Right lobe of liver (tissue), 6 donors: ENCODE results near the gene CACNA2D3. TPM values are rescaled to one million over a fixed set of nuclear protein-coding genes. Genes with fewer than 3 reads are reported as not detected.
A peak's percentile ranks its signal among the peaks of the same experiment; 100 is the strongest.

ENCODE experiments used
- ATAC-seq, 4 donors: fragments of 200-7000 bp; cut with Tn5 transposase; one replicate each; pipeline ENCODE4 v1.9.1; 2020; ENCODE audit warnings: mild to moderate bottlenecking in 4 of 4, moderate library complexity in 4 of 4
- DNase-seq, 3 donors: peaks; one replicate each; pipeline ENCODE4 v3.0.0-alpha.2; 2020
- H3K27ac ChIP-seq, 3 donors: fragments of 200-600 bp; one replicate each; pipeline ENCODE4 v1.8.0; 2022
- H3K27me3 ChIP-seq, 2 donors: fragments of 200-600 bp; one replicate each; pipeline ENCODE4 v1.8.0; 2022
- H3K36me3 ChIP-seq, 4 donors: fragments of 200-600 bp; sonication (generic) in 1 of 4; one replicate each; pipeline versions ENCODE4 v1.5.1 to v1.8.0; 2017 to 2022; ENCODE audit warnings: control low read depth in 1 of 4
- H3K4me1 ChIP-seq, 4 donors: fragments of 200-600 bp; sonication (generic) in 1 of 4; one replicate each; pipeline versions ENCODE4 v1.5.1 to v1.8.0; 2017 to 2022; ENCODE audit warnings: control low read depth in 1 of 4
- H3K4me3 ChIP-seq, 3 donors: fragments of 200-600 bp; one replicate each; pipeline ENCODE4 v1.8.0; 2022
- H3K9me3 ChIP-seq, 4 donors: fragments of 200-600 bp; sonication (generic) in 1 of 4; one replicate each; pipeline versions ENCODE4 v1.5.1 to v1.8.0; 2017 to 2022; ENCODE audit warnings: control low read depth in 1 of 4
- CTCF ChIP-seq, 4 donors: fragments of 200-600 bp in 3 of 4; fragments of 450-650 bp in 1 of 4; IDR thresholded peaks; one replicate each; pipeline versions ENCODE4 v1.5.1 to v1.8.0; 2016 to 2022; ENCODE audit warnings: antibody characterized with exemption in 4 of 4, mild to moderate bottlenecking in 2 of 4
- POLR2A ChIP-seq: fragments of 450-650 bp; IDR thresholded peaks from one replicate; pipeline ENCODE4 v1.6.1; 2017; ENCODE audit warnings: antibody characterized with exemption, mild to moderate bottlenecking
- WGBS: methylation state at CpG from one replicate; pipeline ENCODE4 v1.1.6; 2018; ENCODE audit warnings: low coverage, low lambda C conversion rate; ENCODE audit not compliant: insufficient coverage; ENCODE audit errors: missing lambda C conversion rate; 5-methylcytosine and 5-hydroxymethylcytosine counted together
- intact Hi-C, 2 donors: fragments of 100-400 bp; cut with DNase I; formaldehyde crosslinking; loops; one replicate each; pipeline versions ENCODE4 v1.11.2 to v1.14.1; 2022
- total RNA-seq, 6 experiments: library from RNA; depleted of rRNA in 2 of 6; stranded (reverse); fragments of >200 nt in 2 of 6; fragmentation: NEBNext Ultra II Directional in 3 of 6; extraction: Animal tissue kit (Norgen Biotek cat#: 25700) in 3 of 6; gene quantifications; one replicate each; pipeline versions ENCODE4 v1.1.0 to v1.2.4, GENCODE V29; 2016 to 2023
- donor health status: DM: no; HTN: yes; CAD: no.
- donor health status: DM: no; HTN: no; CAD: no.
- donor health status: DM: no; HTN: no; CAD: no.
- donor health status: DM: no; HTN: yes; CAD: no.
- donor health status: DM: no; HTN: yes; CAD: no.

Gene CACNA2D3
- total RNA-seq, 6 experiments from 2014 or later = 0.28 to 0.87 TPM; not detected in 4

GRCh38 chr3:54212723-54213122 lies 90.4 kb downstream of the CACNA2D3 start:
- no peaks in the 10 kb centered on the region for H3K27me3 ChIP-seq
- no peak overlapping the region for H3K27ac ChIP-seq
- no peaks in the 10 kb centered on the region for H3K36me3 ChIP-seq
- WGBS = 100% methylated on average over 1 of the region's 1 CpG
- no peak for ATAC-seq
- no peak for DNase-seq
- no peaks in the 10 kb centered on the region for H3K4me1 ChIP-seq
- intact Hi-C loops = no loop called here
- H3K9me3 ChIP-seq = no peaks in the 10 kb centered on the region
- no peak overlapping the region for H3K4me3 ChIP-seq
- TF ChIP-seq POLR2A (no peak), CTCF (IDR thresholded peaks at IDR 0.05) (no peak)

DNA sequence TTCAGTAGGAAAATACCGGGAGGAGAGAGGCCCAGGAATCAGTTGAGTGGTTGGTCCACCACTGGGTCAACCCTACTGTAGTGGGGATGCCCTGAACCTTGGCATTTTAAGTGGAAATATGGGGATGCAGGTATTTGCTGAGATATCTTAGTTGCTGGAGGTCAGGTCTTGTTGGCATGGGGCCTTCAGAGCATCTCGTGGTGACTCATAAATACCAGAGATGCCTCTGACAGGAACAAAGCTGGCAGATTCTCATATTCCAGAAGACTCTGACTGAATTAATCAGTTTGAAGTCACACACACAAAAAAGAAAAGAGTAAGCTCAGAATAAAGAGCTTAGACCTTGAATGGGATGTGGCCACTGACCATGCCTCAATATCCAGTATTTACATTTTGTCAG lies 91.6 kb downstream of the CACNA2D3 start:
- WGBS = 30% methylated on average over 1 of the region's 2 CpGs
- no peaks in the 10 kb centered on the region for H3K27me3 ChIP-seq
- H3K9me3 ChIP-seq = no peaks in the 10 kb centered on the region
- intact Hi-C loops = no loop called here
- TF ChIP-seq CTCF (IDR thresholded peaks at IDR 0.05) = no peak
- TF ChIP-seq POLR2A = no peak
- no peaks in the 10 kb centered on the region for H3K4me1 ChIP-seq
- no peaks in the 10 kb centered on the region for H3K36me3 ChIP-seq
- DNase-seq (no peak), ATAC-seq (peak in 1 of 4 donors; percentile 31)
- H3K27ac ChIP-seq = no peak overlapping the region
- no peak overlapping the region for H3K4me3 ChIP-seq

GRCh38 chr3:54214845-54215244 lies 92.5 kb downstream of the CACNA2D3 start:
- ATAC-seq = no peak
- intact Hi-C loops = no loop called here
- Histone ChIP-seq H3K36me3 (no peaks in the 10 kb centered on the region), H3K27me3 (no peaks in the 10 kb centered on the region), H3K4me3 (no peak overlapping the region), H3K9me3 (no peaks in the 10 kb centered on the region), H3K27ac (no peak overlapping the region), H3K4me1 (no peaks in the 10 kb centered on the region)
- WGBS = no CpG with 5 or more reads among the region's 1 CpG
- no peak for TF ChIP-seq CTCF (IDR thresholded peaks at IDR 0.05)
- no peak for TF ChIP-seq POLR2A
- DNase-seq = no peak

- Histone ChIP-seq H3K4me1 (no peaks in the 10 kb centered on the region), H3K36me3 (no peaks in the 10 kb centered on the region), H3K27ac (no peak overlapping the region), H3K27me3 (no peaks in the 10 kb centered on the region), H3K9me3 (no peaks in the 10 kb centered on the region), H3K4me3 (no peak overlapping the region)
- DNase-seq (no peak), ATAC-seq (no peak)
- 74% methylated on average over 5 of the region's 5 CpGs for WGBS
- intact Hi-C loops = no loop called here
- TF ChIP-seq CTCF (IDR thresholded peaks at IDR 0.05) (no peak), POLR2A (no peak)
Observed at GRCh38 chr3:54215521-54215920, 93.2 kb downstream of the CACNA2D3 start.

DNA sequence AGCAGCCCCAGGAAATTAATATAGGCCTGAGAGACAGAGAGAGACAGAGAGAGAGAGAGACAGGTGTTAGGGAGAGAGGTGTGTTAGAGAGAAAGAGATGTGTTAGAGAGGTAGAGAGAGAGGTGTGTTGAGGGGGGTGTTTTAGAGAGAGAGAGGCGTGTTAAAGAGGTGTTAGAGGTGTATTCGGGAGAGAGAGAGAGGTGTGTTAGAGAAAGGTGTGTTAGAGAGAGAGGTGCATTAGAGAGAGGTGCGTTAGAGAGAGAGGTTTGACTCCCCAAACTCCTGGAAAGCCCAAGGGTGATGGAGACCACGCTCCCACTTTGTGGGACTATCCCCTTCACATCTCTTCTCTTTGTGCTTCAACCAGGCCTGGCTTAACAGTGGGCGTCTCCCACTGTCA lies 95.5 kb downstream of the CACNA2D3 start:
- ATAC-seq = no peak
- intact Hi-C loops = no loop called here
- H3K36me3 ChIP-seq = no peaks in the 10 kb centered on the region
- no peaks in the 10 kb centered on the region for H3K27me3 ChIP-seq
- TF ChIP-seq CTCF (IDR thresholded peaks at IDR 0.05) = no peak
- no peak for TF ChIP-seq POLR2A
- H3K27ac ChIP-seq = no peak overlapping the region
- DNase-seq = no peak
- no peaks in the 10 kb centered on the region for H3K4me1 ChIP-seq
- no peak overlapping the region for H3K4me3 ChIP-seq
- 59% methylated on average over 2 of the region's 5 CpGs for WGBS
- no peaks in the 10 kb centered on the region for H3K9me3 ChIP-seq
